ENCODE measurements around the gene CORO1C. TPM values are rescaled to one million over a fixed set of nuclear protein-coding genes. Genes with fewer than 3 reads are reported as not detected.
"Not testable (repeated sequence)": the region's sequence is repeated elsewhere in the genome, so short reads cannot be mapped to it uniquely, and the experiment has no call there.

Gene CORO1C
- total RNA-seq, 1 donor from 2014 or later = 164 TPM

- TF ChIP-seq, protein P1, sequence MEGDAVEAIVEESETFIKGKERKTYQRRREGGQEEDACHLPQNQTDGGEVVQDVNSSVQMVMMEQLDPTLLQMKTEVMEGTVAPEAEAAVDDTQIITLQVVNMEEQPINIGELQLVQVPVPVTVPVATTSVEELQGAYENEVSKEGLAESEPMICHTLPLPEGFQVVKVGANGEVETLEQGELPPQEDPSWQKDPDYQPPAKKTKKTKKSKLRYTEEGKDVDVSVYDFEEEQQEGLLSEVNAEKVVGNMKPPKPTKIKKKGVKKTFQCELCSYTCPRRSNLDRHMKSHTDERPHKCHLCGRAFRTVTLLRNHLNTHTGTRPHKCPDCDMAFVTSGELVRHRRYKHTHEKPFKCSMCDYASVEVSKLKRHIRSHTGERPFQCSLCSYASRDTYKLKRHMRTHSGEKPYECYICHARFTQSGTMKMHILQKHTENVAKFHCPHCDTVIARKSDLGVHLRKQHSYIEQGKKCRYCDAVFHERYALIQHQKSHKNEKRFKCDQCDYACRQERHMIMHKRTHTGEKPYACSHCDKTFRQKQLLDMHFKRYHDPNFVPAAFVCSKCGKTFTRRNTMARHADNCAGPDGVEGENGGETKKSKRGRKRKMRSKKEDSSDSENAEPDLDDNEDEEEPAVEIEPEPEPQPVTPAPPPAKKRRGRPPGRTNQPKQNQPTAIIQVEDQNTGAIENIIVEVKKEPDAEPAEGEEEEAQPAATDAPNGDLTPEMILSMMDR (IDR thresholded peaks at IDR 0.05; ENCODE audit: insufficient read depth, low read length, poor library complexity, severe bottlenecking) = no peak
- no peak for DNase-seq (ENCODE audit: low read depth)
Measured at GRCh38 chr12:108756421-108756820, 25.1 kb upstream of the CORO1C start.

GRCh38 chr12:108755481-108755880, 24.2 kb upstream of the CORO1C start:
- DNase-seq (ENCODE audit: low read depth) = no peak
- TF ChIP-seq, protein P1 (IDR thresholded peaks at IDR 0.05; ENCODE audit: insufficient read depth, low read length, poor library complexity, severe bottlenecking) = no peak
- peaks cover 2% of the 10 kb centered on the region for H3K27me3 ChIP-seq (ENCODE audit: control insufficient read depth, insufficient read depth, low read length)
- no peak overlapping the region for H3K4me3 ChIP-seq (ENCODE audit: low read depth, low read length)
- no peaks in the 10 kb centered on the region for H3K36me3 ChIP-seq (ENCODE audit: control insufficient read depth, insufficient read depth, low read length)

More at GRCh38 chr12:108756421-108756820, 25.1 kb upstream of the CORO1C start:
- H3K4me3 ChIP-seq (ENCODE audit: low read depth, low read length) = no peak overlapping the region
- peaks cover 2% of the 10 kb centered on the region for H3K27me3 ChIP-seq (ENCODE audit: control insufficient read depth, insufficient read depth, low read length)
- H3K36me3 ChIP-seq (ENCODE audit: control insufficient read depth, insufficient read depth, low read length) = no peaks in the 10 kb centered on the region

- Histone ChIP-seq H3K4me3 (ENCODE audit: low read depth, low read length) (no peak overlapping the region), H3K27me3 (ENCODE audit: control insufficient read depth, insufficient read depth, low read length) (peaks cover 2% of the 10 kb centered on the region), H3K36me3 (ENCODE audit: control insufficient read depth, insufficient read depth, low read length) (no peaks in the 10 kb centered on the region)
- DNase-seq (ENCODE audit: low read depth) = no peak
- TF ChIP-seq, protein P1 (IDR thresholded peaks at IDR 0.05; ENCODE audit: insufficient read depth, low read length, poor library complexity, severe bottlenecking) = no peak
Measured at GRCh38 chr12:108753976-108754375, 22.7 kb upstream of the CORO1C start.

DNA sequence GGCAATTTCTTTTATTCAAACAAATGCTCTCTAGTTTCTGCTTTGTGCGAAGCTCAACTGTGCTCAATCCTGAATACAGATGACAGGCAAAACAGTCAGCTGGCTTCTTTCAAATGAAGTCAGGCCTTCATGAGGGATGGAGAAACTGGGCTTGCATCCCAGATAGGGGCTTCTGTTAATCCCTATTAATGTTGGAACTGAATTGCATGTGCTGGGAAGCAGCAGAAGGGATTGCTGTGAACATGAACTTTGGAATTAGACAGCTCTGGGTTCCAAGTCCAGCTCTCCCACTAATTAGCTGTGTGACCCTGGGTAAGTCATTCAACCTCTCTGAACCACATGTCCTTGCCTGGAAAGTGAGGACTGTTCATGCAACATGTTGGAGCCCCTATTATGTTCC, 21.1 kb upstream of the CORO1C start:
- no peak overlapping the region for H3K4me3 ChIP-seq (ENCODE audit: low read depth, low read length)
- no peaks in the 10 kb centered on the region for H3K36me3 ChIP-seq (ENCODE audit: control insufficient read depth, insufficient read depth, low read length)
- TF ChIP-seq, protein P1 (IDR thresholded peaks at IDR 0.05; ENCODE audit: insufficient read depth, low read length, poor library complexity, severe bottlenecking) = no peak
- peaks cover 2% of the 10 kb centered on the region for H3K27me3 ChIP-seq (ENCODE audit: control insufficient read depth, insufficient read depth, low read length)
- DNase-seq (ENCODE audit: low read depth) = no peak

- no peak for DNase-seq (ENCODE audit: low read depth)
- Histone ChIP-seq H3K36me3 (ENCODE audit: control insufficient read depth, insufficient read depth, low read length) (no peaks in the 10 kb centered on the region), H3K4me3 (ENCODE audit: low read depth, low read length) (no peak overlapping the region), H3K27me3 (ENCODE audit: control insufficient read depth, insufficient read depth, low read length) (peaks cover 2% of the 10 kb centered on the region)
- TF ChIP-seq, protein P1 (IDR thresholded peaks at IDR 0.05; ENCODE audit: insufficient read depth, low read length, poor library complexity, severe bottlenecking) = no peak
Measured at GRCh38 chr12:108751821-108752220, 20.5 kb upstream of the CORO1C start.

- not testable (repeated sequence) for H3K36me3 ChIP-seq (ENCODE audit: control insufficient read depth, insufficient read depth, low read length); H3K4me3 ChIP-seq (ENCODE audit: low read depth, low read length); DNase-seq (ENCODE audit: low read depth); H3K27me3 ChIP-seq (ENCODE audit: control insufficient read depth, insufficient read depth, low read length)
Measured at GRCh38 chr12:108751003-108751402, 19.7 kb upstream of the CORO1C start.

All from kidney epithelial cell (primary cell).